Adipocyte (in vitro differentiated cells): Measurements from ENCODE around the gene CXCL1.

ENCODE experiments used
- DNase-seq: peaks from one replicate; pipeline ENCODE4 v3.0.0-alpha.2; 2015; ENCODE audit warnings: low read depth
- H3K27me3 ChIP-seq: replicated peaks from 2 replicates; pipeline ENCODE4 v1.7.0; 2013; ENCODE audit warnings: mild to moderate bottlenecking, low read length, moderate library complexity; ENCODE audit not compliant: control insufficient read depth, insufficient read depth
- H3K36me3 ChIP-seq: 2 replicates; pipeline ENCODE4 v1.7.0; 2013; ENCODE audit warnings: low read length, mild to moderate bottlenecking, moderate library complexity; ENCODE audit not compliant: control insufficient read depth, insufficient read depth, severe bottlenecking
- H3K4me1 ChIP-seq: 2 replicates; pipeline ENCODE4 v1.7.0; 2013; ENCODE audit warnings: mild to moderate bottlenecking, low read length, moderate library complexity; ENCODE audit not compliant: control insufficient read depth, insufficient read depth
- H3K4me3 ChIP-seq: 2 replicates; pipeline ENCODE4 v1.7.0; 2013; ENCODE audit warnings: mild to moderate bottlenecking, low read length, moderate library complexity
- H3K9ac ChIP-seq: 2 replicates; pipeline ENCODE4 v1.7.0; 2013; ENCODE audit warnings: mild to moderate bottlenecking, low read length, moderate library complexity
- H3K9me3 ChIP-seq: 2 replicates; pipeline ENCODE4 v1.7.0; 2013; ENCODE audit warnings: mild to moderate bottlenecking, low read length, moderate library complexity; ENCODE audit not compliant: control insufficient read depth

Gene CXCL1

GRCh38 chr4:73869130-73870055, at the start of gene CXCL1:
TSS of gene CXCL1 (plus strand) at chr4:73869393. CDS start at chr4:73869471, 78 bp downstream.
- H3K9me3 ChIP-seq, result no peaks in the 10 kb centered on the region
- no peaks in the 10 kb centered on the region for H3K27me3 ChIP-seq
- peak; percentile 62 for DNase-seq
- peaks cover 42% of the 10 kb centered on the region for H3K4me1 ChIP-seq
- H3K36me3 ChIP-seq, result no peaks in the 10 kb centered on the region
- peak within 1 kb of the TSS; percentile 83 for H3K4me3 ChIP-seq
- H3K9ac ChIP-seq, result peak within 1 kb of the TSS; percentile 80

- Histone ChIP-seq H3K27me3 (no peaks in the 10 kb centered on the region), H3K4me1 (peaks cover 8% of the 10 kb centered on the region), H3K9me3 (no peaks in the 10 kb centered on the region), H3K36me3 (no peaks in the 10 kb centered on the region), H3K9ac (no peak overlapping the region), H3K4me3 (no peak overlapping the region)
- no peak for DNase-seq
Measured at GRCh38 chr4:73821325-73821724, 47.9 kb upstream of the CXCL1 start.

GRCh38 chr4:73822389-73822788, 46.8 kb upstream of the CXCL1 start:
- Histone ChIP-seq H3K36me3 (no peaks in the 10 kb centered on the region), H3K4me3 (no peak overlapping the region), H3K9me3 (peaks cover under 1% of the 10 kb centered on the region), H3K27me3 (no peaks in the 10 kb centered on the region), H3K4me1 (peaks cover 3% of the 10 kb centered on the region), H3K9ac (no peak overlapping the region)
- no peak for DNase-seq

GRCh38 chr4:73822812-73823504, 46.2 kb upstream of the CXCL1 start:
- no peak overlapping the region for H3K4me3 ChIP-seq
- no peaks in the 10 kb centered on the region for H3K27me3 ChIP-seq
- DNase-seq, result no peak
- no peak overlapping the region for H3K9ac ChIP-seq
- no peaks in the 10 kb centered on the region for H3K36me3 ChIP-seq
- peaks cover 3% of the 10 kb centered on the region for H3K4me1 ChIP-seq
- peaks cover 6% of the 10 kb centered on the region for H3K9me3 ChIP-seq

- Histone ChIP-seq H3K9ac (no peak overlapping the region), H3K4me3 (no peak overlapping the region), H3K36me3 (no peaks in the 10 kb centered on the region), H3K27me3 (no peaks in the 10 kb centered on the region), H3K4me1 (peaks cover 5% of the 10 kb centered on the region), H3K9me3 (peaks cover 6% of the 10 kb centered on the region)
- no peak for DNase-seq
Measured at GRCh38 chr4:73823760-73824159, 45.4 kb upstream of the CXCL1 start.

GRCh38 chr4:73828956-73829355, 40.2 kb upstream of the CXCL1 start:
- DNase-seq, result no peak

GRCh38 chr4:73831569-73831968, 37.6 kb upstream of the CXCL1 start:
- no peaks in the 10 kb centered on the region for H3K27me3 ChIP-seq
- peaks cover 28% of the 10 kb centered on the region for H3K4me1 ChIP-seq
- no peak overlapping the region for H3K4me3 ChIP-seq
- H3K9ac ChIP-seq, result no peak overlapping the region
- no peak for DNase-seq
- no peaks in the 10 kb centered on the region for H3K36me3 ChIP-seq
- peaks cover 6% of the 10 kb centered on the region for H3K9me3 ChIP-seq

More at GRCh38 chr4:73828956-73829355, 40.2 kb upstream of the CXCL1 start:
- H3K36me3 ChIP-seq, result no peaks in the 10 kb centered on the region
- H3K27me3 ChIP-seq, result no peaks in the 10 kb centered on the region
- peaks cover 28% of the 10 kb centered on the region for H3K4me1 ChIP-seq
- H3K9ac ChIP-seq, result no peak overlapping the region
- no peak overlapping the region for H3K4me3 ChIP-seq
- H3K9me3 ChIP-seq, result peaks cover 6% of the 10 kb centered on the region

GRCh38 chr4:73832651-73833237, 36.4 kb upstream of the CXCL1 start:
- no peak for DNase-seq
- H3K36me3 ChIP-seq, result no peaks in the 10 kb centered on the region
- H3K9ac ChIP-seq, result no peak overlapping the region
- H3K9me3 ChIP-seq, result peaks cover 2% of the 10 kb centered on the region
- H3K27me3 ChIP-seq, result no peaks in the 10 kb centered on the region
- H3K4me1 ChIP-seq, result peaks cover 36% of the 10 kb centered on the region
- H3K4me3 ChIP-seq, result no peak overlapping the region

GRCh38 chr4:73836373-73837279, 32.6 kb upstream of the CXCL1 start, which contains the start of gene CXCL6:
TSS of gene CXCL6 (plus strand) at chr4:73836678. CDS start at chr4:73836751, 73 bp downstream.
- Histone ChIP-seq H3K27me3 (no peaks in the 10 kb centered on the region), H3K9me3 (no peaks in the 10 kb centered on the region), H3K4me3 (peak within 1 kb of the TSS; percentile 80), H3K36me3 (no peaks in the 10 kb centered on the region), H3K9ac (peak within 1 kb of the TSS; percentile 68), H3K4me1 (peaks cover 21% of the 10 kb centered on the region)
- DNase-seq, result peak; percentile 25

- DNase-seq, result no peak
- H3K9ac ChIP-seq, result no peak overlapping the region
- no peaks in the 10 kb centered on the region for H3K27me3 ChIP-seq
- no peaks in the 10 kb centered on the region for H3K36me3 ChIP-seq
- no peaks in the 10 kb centered on the region for H3K9me3 ChIP-seq
- H3K4me3 ChIP-seq, result no peak overlapping the region
- peaks cover 17% of the 10 kb centered on the region for H3K4me1 ChIP-seq
Measured at GRCh38 chr4:73839071-73839470, 30.1 kb upstream of the CXCL1 start.
